Esophagus muscularis mucosa (tissue), 4 donors: ENCODE results near the gene HNRNPH3. TPM values are rescaled to one million over a fixed set of nuclear protein-coding genes. Genes with fewer than 3 reads are reported as not detected.
A peak's percentile ranks its signal among the peaks of the same experiment; 100 is the strongest.

Experiments
- DNase-seq: peaks from one replicate; pipeline ENCODE4 v3.0.0-alpha.2; 2017; ENCODE audit errors: extremely low spot score
- H3K27ac ChIP-seq, 4 donors: fragments of 200-600 bp; sonication (generic); replicated peaks in 1 of 4; 1 replicate in 3 of 4; 2 replicates in 1 of 4; pipeline ENCODE4 v1.5.1; 2016 to 2019; ENCODE audit warnings: mild to moderate bottlenecking in 1 of 4
- H3K27me3 ChIP-seq, 4 donors: fragments of 200-600 bp; sonication (generic); one replicate each; pipeline versions ENCODE4 v1.5.1 to v1.6.0; 2016 to 2019
- H3K36me3 ChIP-seq, 4 donors: fragments of 200-600 bp; sonication (generic); one replicate each; pipeline ENCODE4 v1.5.1; 2016 to 2019
- H3K4me1 ChIP-seq, 4 donors: fragments of 200-600 bp; sonication (generic); one replicate each; pipeline ENCODE4 v1.5.1; 2016 to 2019
- H3K4me3 ChIP-seq, 4 donors: fragments of 200-600 bp; sonication (generic); 1 replicate in 2 of 4; 2 replicates in 2 of 4; pipeline ENCODE4 v1.5.1; 2016 to 2019; ENCODE audit warnings: mild to moderate bottlenecking in 4 of 4, moderate library complexity in 1 of 4
- H3K9me3 ChIP-seq, 4 donors: fragments of 200-600 bp; sonication (generic); 1 replicate in 3 of 4; 2 replicates in 1 of 4; pipeline ENCODE4 v1.5.1; 2016 to 2019
- CTCF ChIP-seq, 3 experiments: fragments of 200-600 bp in 2 of 3; fragments of 450-650 bp in 1 of 3; sonication (generic) in 2 of 3; IDR thresholded peaks; one replicate each; pipeline ENCODE4 v1.5.1; 2017 to 2019; ENCODE audit warnings: antibody characterized with exemption in 3 of 3, mild to moderate bottlenecking in 2 of 3, moderate library complexity in 1 of 3
- EP300 ChIP-seq: sonication (generic); formaldehyde crosslinking; IDR thresholded peaks from one replicate; pipeline ENCODE4 v1.6.1; 2017; ENCODE audit warnings: antibody characterized with exemption
- POLR2A ChIP-seq: fragments of 450-650 bp; IDR thresholded peaks from one replicate; pipeline ENCODE4 v1.6.1; 2017; ENCODE audit warnings: antibody characterized with exemption, moderate library complexity, mild to moderate bottlenecking, low read depth
- POLR2AphosphoS5 ChIP-seq, 2 donors: sonication (generic); formaldehyde crosslinking; IDR thresholded peaks; one replicate each; pipeline ENCODE4 v1.6.1; 2017; ENCODE audit warnings: antibody characterized with exemption in 2 of 2
- WGBS: methylation state at CpG from one replicate; pipeline ENCODE4 v1.1.5; 2018; 5-methylcytosine and 5-hydroxymethylcytosine counted together
- intact Hi-C: fragments of 100-400 bp; cut with DNase I; formaldehyde crosslinking; loops from one replicate; pipeline ENCODE4 v1.15.1; 2023
- total RNA-seq, 4 donors: library from RNA; depleted of rRNA; stranded (reverse); fragments of >200 nt; gene quantifications; one replicate each; pipeline versions ENCODE4 v1.1.0 to v1.2.1, GENCODE V29; 2016

Gene HNRNPH3
- total RNA-seq, 4 donors from 2014 or later = 41.3 to 81.8 (median 61.7) TPM

- Histone ChIP-seq H3K27ac (no peak overlapping the region), H3K4me3 (no peak overlapping the region), H3K9me3 (no peaks in the 10 kb centered on the region), H3K36me3 (peaks cover 0 to 13% (median 0%) of the 10 kb centered on the region in 4 donors), H3K27me3 (no peaks in the 10 kb centered on the region), H3K4me1 (peaks cover 2 to 6% (median 5%) of the 10 kb centered on the region in 4 donors)
- WGBS = 65% methylated on average over 9 of the region's 9 CpGs
- TF ChIP-seq CTCF (IDR thresholded peaks at IDR 0.05) = no peak
- TF ChIP-seq POLR2AphosphoS5 (IDR thresholded peaks at IDR 0.05) = no peak
- no peak for TF ChIP-seq EP300
- no peak for TF ChIP-seq POLR2A
- intact Hi-C loops = no loop called here
- no peak for DNase-seq
These were observed 34.8 kb upstream of the HNRNPH3 start for GRCh38 chr10:68296843-68297663.

- no peaks in the 10 kb centered on the region for H3K27me3 ChIP-seq
- H3K27ac ChIP-seq = no peak overlapping the region
- no peak for DNase-seq
- intact Hi-C loops = no loop called here
- H3K4me1 ChIP-seq = peaks cover 3 to 11% (median 8%) of the 10 kb centered on the region in 4 donors
- no peak for TF ChIP-seq POLR2A
- TF ChIP-seq CTCF (IDR thresholded peaks at IDR 0.05) = no peak
- no peak for TF ChIP-seq POLR2AphosphoS5 (IDR thresholded peaks at IDR 0.05)
- TF ChIP-seq EP300 = no peak
- H3K36me3 ChIP-seq = peaks cover 0 to 2% (median 0%) of the 10 kb centered on the region in 4 donors
- H3K9me3 ChIP-seq = no peaks in the 10 kb centered on the region
- H3K4me3 ChIP-seq = no peak overlapping the region
- WGBS = 94% methylated on average over 3 of the region's 3 CpGs
These were observed 30.6 kb upstream of the HNRNPH3 start for GRCh38 chr10:68301301-68301700.

GRCh38 chr10:68301790-68302502, 29.9 kb upstream of the HNRNPH3 start:
- Histone ChIP-seq H3K4me1 (peaks cover 3 to 11% (median 8%) of the 10 kb centered on the region in 4 donors), H3K9me3 (no peaks in the 10 kb centered on the region), H3K27ac (no peak overlapping the region), H3K27me3 (no peaks in the 10 kb centered on the region), H3K4me3 (no peak overlapping the region), H3K36me3 (no peaks in the 10 kb centered on the region)
- no peak for DNase-seq
- intact Hi-C loops = loop anchor here (2.0 kb wide), 1 partner anchor 89 kb away; no protein-coding TSS in a partner anchor
- WGBS = 49% methylated on average over 6 of the region's 6 CpGs
- TF ChIP-seq POLR2AphosphoS5 (IDR thresholded peaks at IDR 0.05) (no peak), EP300 (no peak), POLR2A (no peak), CTCF (IDR thresholded peaks at IDR 0.05) (peak; percentile 52 to 60 (median 58))

- Histone ChIP-seq H3K4me3 (no peak overlapping the region), H3K9me3 (no peaks in the 10 kb centered on the region), H3K4me1 (peaks cover 3 to 11% (median 8%) of the 10 kb centered on the region in 4 donors), H3K36me3 (no peaks in the 10 kb centered on the region), H3K27me3 (no peaks in the 10 kb centered on the region), H3K27ac (no peak overlapping the region)
- no peak for DNase-seq
- intact Hi-C loops = loop anchor here (2.0 kb wide), 1 partner anchor 90 kb away; no protein-coding TSS in a partner anchor
- TF ChIP-seq POLR2AphosphoS5 (IDR thresholded peaks at IDR 0.05) (no peak), CTCF (IDR thresholded peaks at IDR 0.05) (peak in 1 of 3 experiments; percentile 6), POLR2A (no peak)
- 39% methylated on average over 2 of the region's 2 CpGs for WGBS
These were observed 29.4 kb upstream of the HNRNPH3 start for GRCh38 chr10:68302503-68302823.
